MM.1S (cell line): Measurements from ENCODE around the gene TRNP1.
A peak's percentile ranks its signal among the peaks of the same experiment; 100 is the strongest.

Experiments
- DNase-seq: peaks from one replicate; pipeline ENCODE4 v3.0.0-alpha.2; 2015
- H2AFZ ChIP-seq: fragments of 300-600 bp; sonication (generic); 2 replicates; pipeline ENCODE4 v1.6.0; 2016; ENCODE audit warnings: antibody characterized with exemption, low read length
- H3F3A ChIP-seq: fragments of 300-600 bp; sonication (generic); 2 replicates; pipeline ENCODE4 v1.6.1; 2016; ENCODE audit warnings: mild to moderate bottlenecking, antibody characterized with exemption, low read length, moderate library complexity, mixed read lengths; ENCODE audit not compliant: insufficient read depth
- H3K27ac ChIP-seq: fragments of 300-600 bp; sonication (generic); 2 replicates; pipeline ENCODE4 v1.5.1; 2016; ENCODE audit warnings: mild to moderate bottlenecking, low read length
- H3K27me3 ChIP-seq: fragments of 300-600 bp; sonication (generic); replicated peaks from 2 replicates; pipeline ENCODE4 v1.6.0; 2016; ENCODE audit warnings: low read length; ENCODE audit not compliant: insufficient read depth
- H3K36me3 ChIP-seq: fragments of 300-600 bp; sonication (generic); replicated peaks from 2 replicates; pipeline ENCODE4 v1.6.1; 2016; ENCODE audit warnings: mild to moderate bottlenecking, low read length, mixed read lengths; ENCODE audit not compliant: insufficient read depth
- H3K4me1 ChIP-seq: fragments of 300-600 bp; sonication (generic); 2 replicates; pipeline ENCODE4 v1.6.1; 2016; ENCODE audit warnings: low read length, mixed read lengths
- H3K4me2 ChIP-seq: fragments of 300-600 bp; sonication (generic); 2 replicates; pipeline ENCODE4 v1.6.0; 2016; ENCODE audit warnings: low read depth, low read length
- H3K4me3 ChIP-seq: fragments of 300-600 bp; sonication (generic); 2 replicates; pipeline ENCODE4 v1.5.1; 2016; ENCODE audit warnings: low read length, mixed read lengths
- H3K79me2 ChIP-seq: fragments of 300-600 bp; sonication (generic); 2 replicates; pipeline ENCODE4 v1.6.1; 2016; ENCODE audit warnings: mixed run types, low read length, mixed read lengths
- H3K9ac ChIP-seq: fragments of 300-600 bp; sonication (generic); 2 replicates; pipeline ENCODE4 v1.6.1; 2016; ENCODE audit warnings: low read length, mixed read lengths
- H3K9me2 ChIP-seq: fragments of 300-600 bp; sonication (generic); replicated peaks from 2 replicates; pipeline ENCODE4 v1.6.1; 2016; ENCODE audit warnings: mild to moderate bottlenecking, low read length, mixed read lengths; ENCODE audit not compliant: insufficient read depth
- H3K9me3 ChIP-seq: fragments of 300-600 bp; sonication (generic); replicated peaks from 2 replicates; pipeline ENCODE4 v1.6.1; 2016; ENCODE audit warnings: mild to moderate bottlenecking, low read length, mixed read lengths; ENCODE audit not compliant: insufficient read depth
- H4K20me1 ChIP-seq: fragments of 300-600 bp; sonication (generic); 2 replicates; pipeline ENCODE4 v1.6.1; 2016; ENCODE audit warnings: mild to moderate bottlenecking, low read length, moderate library complexity, mixed read lengths; ENCODE audit not compliant: insufficient read depth
- CTCF ChIP-seq: fragments of 300-600 bp; sonication (generic); IDR thresholded peaks from 2 replicates; pipeline ENCODE4 v1.5.1; 2016; ENCODE audit warnings: antibody characterized with exemption, low read length, mixed read lengths
- EZH2 ChIP-seq: fragments of 300-600 bp; sonication (generic); optimal IDR thresholded peaks from 2 replicates; pipeline ENCODE3; 2017; ENCODE audit warnings: low read depth, mild to moderate bottlenecking, antibody characterized with exemption, low read length, mixed read lengths
- EZH2phosphoT487 ChIP-seq: fragments of 300-600 bp; sonication (generic); IDR thresholded peaks from 2 replicates; pipeline ENCODE4 v1.6.1; 2018; ENCODE audit warnings: antibody characterized with exemption, low read length

The TRNP1 gene

DNA sequence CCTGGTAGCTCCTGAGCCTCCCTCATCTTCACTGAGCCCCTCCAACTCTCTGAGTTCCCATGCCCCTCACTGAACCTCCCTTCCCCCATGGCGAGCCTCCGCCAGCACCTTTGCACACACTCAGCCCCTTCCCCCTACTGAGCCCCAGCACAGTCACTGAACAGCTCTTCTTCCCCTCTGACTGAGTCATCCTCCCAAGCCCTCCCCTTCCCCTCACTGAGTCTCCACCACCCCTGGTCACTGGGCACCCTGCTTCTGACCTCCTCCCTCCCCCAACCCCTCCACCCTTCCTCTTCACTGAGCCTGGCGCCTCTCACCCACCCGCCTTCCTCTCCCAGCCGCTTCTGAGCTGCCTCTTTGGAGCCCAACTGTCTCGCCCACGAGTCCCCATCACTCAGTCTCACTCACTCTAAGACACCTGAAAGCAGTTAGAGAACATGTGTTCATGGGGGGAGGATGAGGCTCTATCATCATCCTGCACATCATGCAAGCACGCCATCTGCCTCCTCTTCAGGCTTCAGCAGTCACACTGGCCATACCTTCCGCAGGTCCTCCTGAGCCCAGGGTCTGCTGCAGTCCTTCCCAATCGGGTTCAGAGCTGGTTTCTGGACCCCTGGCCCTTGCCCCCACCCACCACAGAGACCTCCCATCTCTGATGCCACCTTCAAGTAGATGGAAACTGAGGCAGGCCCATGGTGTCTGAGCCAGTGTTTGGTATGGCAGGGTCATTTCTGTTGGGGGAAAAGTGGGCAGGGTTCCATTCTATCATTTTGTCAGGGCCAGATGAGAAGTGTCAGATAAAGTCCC, 2.0 kb upstream of the TRNP1 start:
- Histone ChIP-seq H3F3A (0 out of 2 replicates have a peak, but pooled peaks cover 3% of the 10 kb centered on the region), H3K36me3 (no peaks in the 10 kb centered on the region), H3K79me2 (no peaks in the 10 kb centered on the region), H3K27me3 (peaks cover 45% of the 10 kb centered on the region), H4K20me1 (no peaks in the 10 kb centered on the region), H3K4me3 (no peak overlapping the region), H3K27ac (no peak overlapping the region), H2AFZ (no peak overlapping the region), H3K4me2 (no peak overlapping the region), H3K9ac (no peak overlapping the region), H3K9me2 (no peaks in the 10 kb centered on the region), H3K4me1 (peaks cover 13% of the 10 kb centered on the region), H3K9me3 (no peaks in the 10 kb centered on the region)
- DNase-seq, result no peak
- TF ChIP-seq EZH2 (no peak), EZH2phosphoT487 (no peak)

DNA sequence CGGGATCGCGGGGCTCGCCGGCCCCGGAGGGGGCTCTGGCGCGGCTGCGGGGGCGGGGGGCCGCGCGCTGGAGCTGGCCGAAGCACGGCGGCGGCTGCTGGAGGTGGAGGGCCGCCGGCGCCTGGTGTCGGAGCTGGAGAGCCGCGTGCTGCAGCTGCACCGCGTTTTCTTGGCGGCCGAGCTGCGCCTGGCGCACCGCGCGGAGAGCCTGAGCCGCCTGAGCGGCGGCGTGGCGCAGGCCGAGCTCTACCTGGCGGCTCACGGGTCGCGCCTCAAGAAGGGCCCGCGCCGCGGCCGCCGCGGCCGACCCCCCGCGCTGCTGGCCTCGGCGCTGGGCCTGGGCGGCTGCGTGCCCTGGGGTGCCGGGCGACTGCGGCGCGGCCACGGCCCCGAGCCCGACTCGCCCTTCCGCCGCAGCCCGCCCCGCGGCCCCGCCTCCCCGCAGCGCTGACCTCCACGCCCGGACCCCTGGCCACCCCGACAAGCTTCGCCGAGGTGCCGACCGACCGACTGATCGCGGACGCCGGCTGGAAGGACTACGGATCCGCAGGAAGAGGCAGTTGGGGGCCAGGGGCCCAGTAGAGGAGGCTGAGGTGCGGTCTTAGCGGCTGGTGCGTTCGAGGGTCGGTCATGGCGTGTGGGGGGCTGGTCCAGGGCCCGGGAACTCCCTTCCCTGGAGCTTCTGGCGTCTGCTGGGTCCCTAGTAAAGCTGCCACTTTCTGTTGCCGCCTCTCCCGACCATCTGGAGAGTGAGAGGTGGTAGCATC, 711 bp downstream of the TRNP1 start:
- H3F3A ChIP-seq, result no peaks in the 10 kb centered on the region
- DNase-seq, result peak; percentile 37
- H3K36me3 ChIP-seq, result no peaks in the 10 kb centered on the region
- no peaks in the 10 kb centered on the region for H3K9me3 ChIP-seq
- peaks cover 5% of the 10 kb centered on the region for H3K4me1 ChIP-seq
- peaks cover 61% of the 10 kb centered on the region for H3K27me3 ChIP-seq
- no peaks in the 10 kb centered on the region for H4K20me1 ChIP-seq
- no peaks in the 10 kb centered on the region for H3K79me2 ChIP-seq
- peak overlapping the region; percentile 80; the same call in 1 of the 2 replicates for H3K4me2 ChIP-seq
- TF ChIP-seq EZH2phosphoT487, result no peak
- no peak for TF ChIP-seq EZH2
- no peak for TF ChIP-seq CTCF
- H2AFZ ChIP-seq, result peak overlapping the region; percentile 85
- H3K9me2 ChIP-seq, result no peaks in the 10 kb centered on the region
- no peak overlapping the region for H3K9ac ChIP-seq
- no peak overlapping the region for H3K27ac ChIP-seq
- peak overlapping the region; percentile 70; the same call in 1 of the 2 replicates for H3K4me3 ChIP-seq

- no peak overlapping the region for H3K9ac ChIP-seq
- H3K4me1 ChIP-seq, result peaks cover 5% of the 10 kb centered on the region
- H3F3A ChIP-seq, result no peaks in the 10 kb centered on the region
- H3K79me2 ChIP-seq, result no peaks in the 10 kb centered on the region
- H3K4me3 ChIP-seq, result peak overlapping the region; percentile 39; the same call in 1 of the 2 replicates
- TF ChIP-seq EZH2 (no peak), CTCF (no peak), EZH2phosphoT487 (no peak)
- peak overlapping the region; percentile 52; the same call in 1 of the 2 replicates for H3K4me2 ChIP-seq
- H3K27ac ChIP-seq, result no peak overlapping the region
- no peaks in the 10 kb centered on the region for H4K20me1 ChIP-seq
- no peaks in the 10 kb centered on the region for H3K9me3 ChIP-seq
- no peak for DNase-seq
- no peak overlapping the region; the same call in 1 of the 2 replicates for H2AFZ ChIP-seq
- no peaks in the 10 kb centered on the region for H3K36me3 ChIP-seq
- H3K27me3 ChIP-seq, result peaks cover 61% of the 10 kb centered on the region
- no peaks in the 10 kb centered on the region for H3K9me2 ChIP-seq
Observed at GRCh38 chr1:26994787-26995517, 1.5 kb downstream of the TRNP1 start.
